BE2C (cell line): ENCODE results near the gene NINJ2.

Source experiments
- DNase-seq: peaks from one replicate; pipeline ENCODE4 v3.0.0-alpha.2; 2020
- H3K27me3 ChIP-seq: fragments of 250-450 bp; sonication (Bioruptor Pico); 2 replicates; pipeline ENCODE4 v1.5.1; 2020; ENCODE audit warnings: mild to moderate bottlenecking
- H3K36me3 ChIP-seq: fragments of 250-450 bp; sonication (Bioruptor Pico); 2 replicates; pipeline ENCODE4 v1.5.1; 2020; ENCODE audit warnings: mild to moderate bottlenecking
- H3K4me1 ChIP-seq: fragments of 250-450 bp; sonication (Bioruptor Pico); 2 replicates; pipeline ENCODE4 v1.5.1; 2020
- H3K4me3 ChIP-seq: 2 replicates; pipeline ENCODE4 v1.5.1; 2011; ENCODE audit warnings: low read depth, low read length
- H3K9me3 ChIP-seq: fragments of 250-450 bp; sonication (Bioruptor Pico); 2 replicates; pipeline ENCODE4 v1.5.1; 2020
- CTCF ChIP-seq: IDR thresholded peaks from 2 replicates; pipeline ENCODE4 v1.5.1; 2012; ENCODE audit warnings: mild to moderate bottlenecking, low read depth, low read length

Gene NINJ2

GRCh38 chr12:597926-598568 is 65.2 kb downstream of the NINJ2 start:
- TF ChIP-seq CTCF: no peak
- H3K4me3 ChIP-seq: no peak overlapping the region
- H3K27me3 ChIP-seq: no peaks in the 10 kb centered on the region
- no peaks in the 10 kb centered on the region for H3K36me3 ChIP-seq
- no peak for DNase-seq
- H3K9me3 ChIP-seq: no peaks in the 10 kb centered on the region
- H3K4me1 ChIP-seq: no peaks in the 10 kb centered on the region

GRCh38 chr12:593396-594270 is 69.6 kb downstream of the NINJ2 start:
- H3K27me3 ChIP-seq: no peaks in the 10 kb centered on the region
- no peak for DNase-seq
- H3K36me3 ChIP-seq: no peaks in the 10 kb centered on the region
- H3K9me3 ChIP-seq: no peaks in the 10 kb centered on the region
- peaks cover 13% of the 10 kb centered on the region for H3K4me1 ChIP-seq
- no peak overlapping the region for H3K4me3 ChIP-seq
- no peak for TF ChIP-seq CTCF

GRCh38 chr12:592024-592505 is 71.2 kb downstream of the NINJ2 start:
- no peaks in the 10 kb centered on the region for H3K36me3 ChIP-seq
- H3K4me3 ChIP-seq: peak overlapping the region; percentile 19
- H3K9me3 ChIP-seq: no peaks in the 10 kb centered on the region
- DNase-seq: no peak
- no peak for TF ChIP-seq CTCF
- H3K27me3 ChIP-seq: no peaks in the 10 kb centered on the region
- H3K4me1 ChIP-seq: peaks cover 13% of the 10 kb centered on the region

- peak overlapping the region; percentile 19 for H3K4me3 ChIP-seq
Observed at GRCh38 chr12:591167-592023, 71.8 kb downstream of the NINJ2 start.

GRCh38 chr12:590206-590750 is 73.0 kb downstream of the NINJ2 start:
- DNase-seq: no peak
- no peak for TF ChIP-seq CTCF
- no peaks in the 10 kb centered on the region for H3K36me3 ChIP-seq
- H3K9me3 ChIP-seq: no peaks in the 10 kb centered on the region
- H3K4me1 ChIP-seq: peaks cover 13% of the 10 kb centered on the region
- H3K27me3 ChIP-seq: no peaks in the 10 kb centered on the region
- no peak overlapping the region for H3K4me3 ChIP-seq

More at GRCh38 chr12:591167-592023, 71.8 kb downstream of the NINJ2 start:
- H3K4me1 ChIP-seq: peaks cover 13% of the 10 kb centered on the region
- peak; percentile 36 for TF ChIP-seq CTCF
- DNase-seq: peak; percentile 97
- no peaks in the 10 kb centered on the region for H3K9me3 ChIP-seq
- H3K36me3 ChIP-seq: no peaks in the 10 kb centered on the region
- H3K27me3 ChIP-seq: no peaks in the 10 kb centered on the region
